Calu3 (cell line): ENCODE results near the gene NAT10. TPM values are rescaled to one million over a fixed set of nuclear protein-coding genes. Genes with fewer than 3 reads are reported as not detected.

Experiments
- BruUV-seq: library from RNA; stranded (reverse); fragments of 400-500 nt; replicated peaks from 2 replicates; lab custom pipeline; 2021; lab: Mats Ljungman, UMichigan
- CTCF ChIA-PET: fragments of 300-600 bp; sonication (Branson Sonifier 250); formaldehyde crosslinking; loops from one replicate; lab custom pipeline; 2022; ENCODE audit warnings: antibody characterized with exemption; lab: Charles Lee
- DNase-seq: peaks from one replicate; pipeline ENCODE4 v3.0.0; 2022
- H3K27ac Mint-ChIP-seq: one replicate; pipeline ENCODE4 v1.8.0; 2022; ENCODE audit warnings: mixed read lengths; ENCODE audit not compliant: unreplicated experiment
- H3K27me3 Mint-ChIP-seq: one replicate; pipeline ENCODE4 v1.8.0; 2022; ENCODE audit warnings: mixed read lengths; ENCODE audit not compliant: unreplicated experiment
- H3K36me3 Mint-ChIP-seq: one replicate; pipeline ENCODE4 v1.8.0; 2022; ENCODE audit warnings: mild to moderate bottlenecking, moderate library complexity, mixed read lengths; ENCODE audit not compliant: insufficient read depth, unreplicated experiment
- H3K4me1 Mint-ChIP-seq: one replicate; pipeline ENCODE4 v1.8.0; 2022; ENCODE audit warnings: mild to moderate bottlenecking, low read depth, mixed read lengths; ENCODE audit not compliant: unreplicated experiment
- H3K4me3 Mint-ChIP-seq: one replicate; pipeline ENCODE4 v1.8.0; 2022; ENCODE audit warnings: mild to moderate bottlenecking, low read depth, moderate library complexity, mixed read lengths; ENCODE audit not compliant: unreplicated experiment
- H3K9me3 Mint-ChIP-seq: one replicate; pipeline ENCODE4 v1.8.0; 2022; ENCODE audit warnings: low read depth, mixed read lengths; ENCODE audit not compliant: unreplicated experiment
- CTCF ChIP-seq: fragments of 200-600 bp; IDR thresholded peaks from one replicate; pipeline ENCODE4 v1.8.0; 2022; ENCODE audit warnings: antibody characterized with exemption; ENCODE audit not compliant: unreplicated experiment
- intact Hi-C: fragments of 100-400 bp; cut with micrococcal nuclease; formaldehyde crosslinking; loops from one replicate; pipeline ENCODE4 v1.10.0; 2022; ENCODE audit not compliant: unreplicated experiment
- total RNA-seq: library from RNA; stranded (reverse); gene quantifications from 2 replicates; pipeline ENCODE4 v1.2.3, GENCODE V29; 2022

The NAT10 gene
- total RNA-seq, 1 experiment from 2014 or later, result 80.1 TPM

DNA sequence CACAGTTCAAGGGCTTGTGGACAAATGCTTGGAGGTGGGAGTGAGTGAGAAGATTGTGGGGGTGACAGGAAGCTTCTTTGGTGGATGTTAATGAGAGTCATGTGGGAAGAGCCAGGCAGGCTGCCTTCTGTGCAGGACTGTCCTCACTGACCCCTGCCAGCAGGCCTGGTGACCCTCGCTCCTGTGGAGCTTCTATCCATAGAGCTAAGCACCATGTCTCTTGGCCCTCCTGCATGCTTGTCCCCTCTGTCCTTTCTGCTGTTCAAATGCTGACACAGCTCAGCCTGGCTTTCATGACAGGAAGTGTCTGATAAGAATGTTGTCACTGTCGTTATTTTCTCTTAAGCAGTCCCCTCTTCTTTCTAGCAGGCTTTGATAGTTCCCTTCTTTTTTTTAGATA is 37.6 kb downstream of the NAT10 start:
- no peaks in the 10 kb centered on the region for H3K27me3 Mint-ChIP-seq
- no peak overlapping the region for H3K4me3 Mint-ChIP-seq
- no peaks in the 10 kb centered on the region for H3K9me3 Mint-ChIP-seq
- H3K4me1 Mint-ChIP-seq, result no peaks in the 10 kb centered on the region
- no TSS peak for BruUV-seq
- H3K36me3 Mint-ChIP-seq, result peaks cover 35% of the 10 kb centered on the region
- DNase-seq, result no peak
- intact Hi-C loops, result no loop called here
- TF ChIP-seq CTCF, result no peak
- CTCF ChIA-PET, result no interaction called here
- no peak overlapping the region for H3K27ac Mint-ChIP-seq

- Mint-ChIP-seq H3K36me3 (peaks cover 39% of the 10 kb centered on the region), H3K27ac (no peak overlapping the region), H3K4me3 (no peak overlapping the region), H3K27me3 (no peaks in the 10 kb centered on the region), H3K4me1 (no peaks in the 10 kb centered on the region), H3K9me3 (no peaks in the 10 kb centered on the region)
- CTCF ChIA-PET, result no interaction called here
- intact Hi-C loops, result no loop called here
- no TSS peak for BruUV-seq
- no peak for TF ChIP-seq CTCF
- no peak for DNase-seq
Observed at GRCh38 chr11:34145073-34145472, 39.6 kb downstream of the NAT10 start.

GRCh38 chr11:34145847-34146381 is 40.5 kb downstream of the NAT10 start:
- BruUV-seq, result no TSS peak
- intact Hi-C loops, result no loop called here
- Mint-ChIP-seq H3K36me3 (peaks cover 39% of the 10 kb centered on the region), H3K4me3 (no peak overlapping the region), H3K9me3 (no peaks in the 10 kb centered on the region), H3K27ac (no peak overlapping the region), H3K27me3 (no peaks in the 10 kb centered on the region), H3K4me1 (no peaks in the 10 kb centered on the region)
- no peak for TF ChIP-seq CTCF
- no peak for DNase-seq
- CTCF ChIA-PET, result no interaction called here

GRCh38 chr11:34146411-34146810 is 41.0 kb downstream of the NAT10 start:
- Mint-ChIP-seq H3K4me3 (no peak overlapping the region), H3K9me3 (no peaks in the 10 kb centered on the region), H3K4me1 (no peaks in the 10 kb centered on the region), H3K27ac (no peak overlapping the region), H3K36me3 (peaks cover 39% of the 10 kb centered on the region), H3K27me3 (no peaks in the 10 kb centered on the region)
- CTCF ChIA-PET, result no interaction called here
- TSS peak; percentile 89 for BruUV-seq
- intact Hi-C loops, result no loop called here
- DNase-seq, result no peak
- TF ChIP-seq CTCF, result no peak
